H1 (cell line): ENCODE results near the gene NKAIN2. TPM values are rescaled to one million over a fixed set of nuclear protein-coding genes. Genes with fewer than 3 reads are reported as not detected.

ENCODE experiments used
- BCL11A ChIP-seq, 2 experiments: IDR thresholded peaks; one replicate each; pipeline ENCODE4 v1.6.1; 2011; ENCODE audit warnings: low read depth in 2 of 2, low read length in 2 of 2, mild to moderate bottlenecking in 2 of 2
- KDM1A ChIP-seq: fragments of 200-600, 300-600 bp; sonication (generic); IDR thresholded peaks from 2 replicates; pipeline ENCODE4 v1.7.1; 2016; ENCODE audit warnings: mild to moderate bottlenecking, low read length, borderline replicate concordance
- SP4 ChIP-seq: IDR thresholded peaks from 2 replicates; pipeline ENCODE4 v1.6.1; 2012; ENCODE audit warnings: low read length, inconsistent platforms
- SUZ12 ChIP-seq: fragments of 200-600 bp; sonication (generic); IDR thresholded peaks from 2 replicates; pipeline ENCODE4 v1.6.1; 2012; ENCODE audit warnings: mild to moderate bottlenecking, inconsistent platforms, low read length, moderate library complexity, mixed read lengths
- polyA plus RNA-seq, 7 experiments: library from polyadenylated mRNA; depleted of rRNA in 3 of 7; stranded (reverse) in 5 of 7; unstranded in 2 of 7; fragments of >200 nt in 5 of 7; fragments of 200-250 nt in 2 of 7; gene quantifications; 1 replicate in 5 of 7; 2 replicates in 1 of 7; 4 replicates in 1 of 7; pipeline versions ENCODE4 v1.2.1 to v1.2.3, GENCODE V29; 2011 to 2013; ENCODE audit warnings: missing spikeins in 2 of 7, mixed read lengths in 2 of 7
- total RNA-seq: library from RNA; stranded (reverse); fragmentation: NEBNext Ultra II Directional; extraction: Animal tissue kit (Norgen Biotek cat#: 25700); gene quantifications from 2 replicates; pipeline ENCODE4 v1.2.1, GENCODE V29; 2021

NKAIN2 gene
- total and polyA plus RNA-seq, 2 of the 8 experiments (the other 6 are each of a cell fraction or from before 2014, with no cell fraction given), result 0.20 to 0.34 TPM

DNA sequence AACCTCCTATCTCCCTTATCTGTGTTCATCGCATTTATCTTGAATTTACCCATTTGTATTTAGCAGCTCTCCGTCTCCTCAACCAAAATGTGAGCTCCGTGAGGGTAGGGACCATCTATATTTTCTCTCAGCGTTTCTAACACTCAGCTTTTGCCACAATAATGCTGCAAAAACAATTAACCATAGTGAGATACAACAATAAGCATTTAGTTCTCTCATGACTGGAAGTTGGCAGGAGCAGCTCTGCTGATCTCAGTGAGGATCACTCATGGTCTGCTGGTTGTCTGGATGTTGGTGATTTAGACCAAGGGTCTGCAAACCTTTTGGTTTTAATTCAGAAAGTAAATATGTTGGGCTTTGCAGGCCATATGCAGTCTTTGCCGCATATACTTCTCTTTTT, 763.7 kb downstream of the NKAIN2 start (continued):
- TF ChIP-seq KDM1A, result no peak
- no peak for TF ChIP-seq BCL11A (IDR thresholded peaks at IDR 0.05; ENCODE audit: low read depth in 2 of 2, low read length in 2 of 2)
- no peak for TF ChIP-seq SP4
- no peak for TF ChIP-seq SUZ12
